Mononuclear cell (primary cell): ENCODE measurements around the gene FOSL1. TPM values are rescaled to one million over a fixed set of nuclear protein-coding genes. Genes with fewer than 3 reads are reported as not detected.

Source experiments
- H3K27me3 ChIP-seq: 2 replicates; pipeline ENCODE4 v1.6.0; 2011; ENCODE audit warnings: low read length, control low read depth; ENCODE audit not compliant: insufficient read depth
- H3K4me1 ChIP-seq: 2 replicates; pipeline ENCODE4 v1.5.1; 2011; ENCODE audit warnings: mild to moderate bottlenecking, low read length, control low read depth; ENCODE audit not compliant: insufficient read depth
- H3K4me3 ChIP-seq: 2 replicates; pipeline ENCODE4 v1.5.1; 2011; ENCODE audit warnings: mild to moderate bottlenecking, low read length, moderate library complexity
- H3K9me3 ChIP-seq: 2 replicates; pipeline ENCODE4 v1.5.1; 2011; ENCODE audit warnings: low read depth, mild to moderate bottlenecking, control low read depth, low read length
- total RNA-seq: library from RNA; depleted of rRNA; stranded (reverse); fragments of >200 nt; gene quantifications from one replicate; pipeline ENCODE4 v1.2.3, GENCODE V29; 2012

FOSL1 gene
- total RNA-seq = 4.0 TPM

DNA sequence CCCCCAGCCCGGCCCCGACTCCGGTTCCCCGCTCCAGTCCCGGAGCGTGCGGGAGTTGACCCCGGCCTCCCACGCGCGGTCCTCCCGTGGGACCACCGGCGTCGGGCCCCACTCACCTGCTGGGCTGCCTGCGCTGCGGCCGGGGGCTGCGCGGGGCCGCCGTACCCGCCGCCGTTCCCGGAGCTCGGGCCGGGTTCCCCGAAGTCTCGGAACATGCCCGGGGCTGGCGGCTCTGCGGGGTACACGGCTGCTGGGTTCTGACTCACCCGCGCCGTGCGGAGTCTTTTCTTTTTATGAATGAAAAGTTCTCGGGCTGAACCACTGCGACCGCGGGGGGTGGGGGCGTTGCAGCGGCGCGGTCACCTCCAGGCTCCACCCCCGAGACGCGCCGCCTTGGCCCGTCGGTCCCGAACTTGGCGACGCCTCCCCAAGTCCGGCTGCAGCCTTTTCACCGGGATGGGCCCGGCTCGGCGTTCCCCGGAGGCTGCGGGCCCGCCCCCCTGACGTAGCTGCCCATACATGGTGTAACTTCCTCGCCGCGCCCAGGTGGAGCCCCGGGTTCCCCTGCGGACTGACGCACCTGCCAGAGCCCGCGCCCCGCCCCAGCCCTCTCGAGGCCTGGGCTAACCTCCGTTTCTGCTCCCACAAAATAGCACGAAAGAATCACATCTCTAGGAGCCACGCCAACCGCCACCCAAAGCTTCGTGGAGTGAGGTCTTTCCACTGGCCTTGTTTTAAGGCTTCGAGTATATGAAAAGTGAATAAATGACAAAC lies at the start of gene FOSL1:
Gene FOSL1, minus strand, starts transcription at position 264 of the 774 bp plus-strand sequence. Its CDS starts 49 bp downstream, at position 215.
- Histone ChIP-seq H3K4me3 (peak within 1 kb of the TSS; percentile 36), H3K4me1 (peaks cover 31% of the 10 kb centered on the region), H3K27me3 (peaks cover 6% of the 10 kb centered on the region), H3K9me3 (no peaks in the 10 kb centered on the region)

DNA sequence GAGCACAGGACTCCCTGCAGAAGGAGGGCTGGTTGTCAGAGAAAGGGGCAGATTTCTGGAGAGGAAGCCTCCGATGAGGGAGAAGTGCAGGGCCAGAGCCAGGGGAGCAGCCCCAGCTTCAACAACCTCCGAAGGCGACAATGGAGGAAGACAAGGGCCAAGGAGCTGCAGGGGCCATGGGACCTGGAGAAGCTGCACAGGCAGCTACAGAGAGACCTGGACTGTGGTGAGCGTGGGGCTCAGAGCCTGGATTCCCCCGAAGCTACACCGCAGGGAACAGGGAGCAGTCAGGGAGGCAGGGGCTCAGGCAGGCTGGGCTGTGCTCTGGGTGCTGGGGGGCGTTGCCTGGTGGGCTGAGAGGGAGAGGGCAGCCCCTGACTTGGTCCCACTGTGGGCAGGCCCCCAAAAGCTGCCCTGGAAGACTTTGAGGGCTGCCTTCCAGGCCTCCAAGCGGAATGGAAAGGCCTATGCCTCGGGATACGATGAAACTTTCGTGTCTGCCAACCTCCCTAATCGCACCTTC lies 47.5 kb upstream of the FOSL1 start:
- Histone ChIP-seq H3K4me1 (no peaks in the 10 kb centered on the region), H3K27me3 (no peaks in the 10 kb centered on the region), H3K9me3 (no peaks in the 10 kb centered on the region), H3K4me3 (no peak overlapping the region)

DNA sequence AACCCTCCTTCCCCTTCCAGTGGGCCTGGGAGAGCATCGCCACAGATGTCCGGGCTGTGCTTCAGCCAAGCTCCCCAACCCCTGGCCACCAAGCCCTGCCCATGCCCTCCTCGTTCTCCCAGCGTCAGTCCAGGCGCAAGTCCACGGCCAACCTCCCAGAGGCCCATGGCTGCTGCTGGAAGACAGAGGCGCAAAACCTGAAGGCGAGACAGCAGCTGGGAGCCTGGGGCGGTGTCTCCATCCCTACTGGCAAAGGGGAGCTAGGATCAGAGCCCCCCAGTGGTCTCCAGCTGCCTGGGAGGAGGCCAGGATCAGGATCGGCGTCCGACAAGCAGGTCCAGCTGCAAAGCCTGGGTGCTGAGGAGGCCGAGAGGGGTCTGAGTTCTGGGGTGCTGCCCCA lies 46.9 kb upstream of the FOSL1 start:
- Histone ChIP-seq H3K4me3 (no peak overlapping the region), H3K27me3 (no peaks in the 10 kb centered on the region), H3K4me1 (peaks cover 3% of the 10 kb centered on the region), H3K9me3 (no peaks in the 10 kb centered on the region)

DNA sequence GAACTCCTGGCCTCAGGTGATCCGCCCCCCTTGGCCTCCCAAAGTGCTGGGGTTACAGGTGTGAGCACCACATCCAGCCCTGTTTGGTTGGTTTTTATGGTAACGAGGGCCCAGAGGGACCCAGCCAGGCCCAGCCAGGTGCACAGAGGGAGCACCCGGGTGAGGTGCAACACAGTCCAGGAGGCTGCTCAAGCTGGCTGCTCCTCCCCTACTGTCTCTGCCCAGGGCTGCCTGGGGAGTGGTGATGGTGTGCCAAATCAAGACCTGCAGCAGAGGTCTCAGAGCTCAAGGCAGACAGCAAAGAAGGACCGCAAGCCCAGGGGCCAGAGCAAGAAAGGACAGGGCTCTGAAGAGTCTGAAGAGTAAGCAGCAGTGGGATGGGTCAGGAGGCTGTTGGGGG lies 46.5 kb upstream of the FOSL1 start:
- Histone ChIP-seq H3K4me3 (no peak overlapping the region), H3K9me3 (no peaks in the 10 kb centered on the region), H3K4me1 (peaks cover 7% of the 10 kb centered on the region), H3K27me3 (no peaks in the 10 kb centered on the region)

DNA sequence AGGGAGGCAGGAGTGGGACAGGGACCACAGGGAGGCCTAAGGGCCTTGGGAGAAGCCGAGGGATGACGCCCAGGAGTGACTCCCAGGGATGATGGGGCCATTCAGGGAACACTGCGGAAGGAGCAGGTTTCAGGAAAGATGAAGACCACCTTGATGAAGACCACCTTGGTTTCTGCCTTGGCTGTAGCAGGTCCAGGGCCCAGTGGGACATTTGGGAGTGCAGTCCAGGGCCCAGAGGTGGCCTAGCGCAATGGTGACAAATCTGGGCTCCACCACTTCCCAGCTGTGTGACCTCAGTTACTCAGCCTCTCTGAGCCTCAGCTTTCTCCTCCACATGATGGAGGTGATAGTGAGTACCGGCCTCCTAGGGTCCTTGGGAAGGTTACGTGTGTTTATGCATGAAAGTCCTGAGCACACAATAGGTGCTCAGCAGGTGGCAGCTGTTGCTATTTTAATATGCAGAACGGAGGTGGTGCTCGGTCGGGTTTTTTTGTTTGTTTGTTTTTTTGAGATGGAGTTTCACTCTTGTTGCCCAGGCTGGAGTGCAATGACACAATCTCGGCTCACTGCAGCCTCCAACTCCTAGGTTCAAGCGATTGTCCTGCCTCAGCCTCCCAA lies 45.9 kb upstream of the FOSL1 start:
- peaks cover 11% of the 10 kb centered on the region for H3K4me1 ChIP-seq
- H3K4me3 ChIP-seq = no peak overlapping the region
- no peaks in the 10 kb centered on the region for H3K27me3 ChIP-seq
- no peaks in the 10 kb centered on the region for H3K9me3 ChIP-seq

DNA sequence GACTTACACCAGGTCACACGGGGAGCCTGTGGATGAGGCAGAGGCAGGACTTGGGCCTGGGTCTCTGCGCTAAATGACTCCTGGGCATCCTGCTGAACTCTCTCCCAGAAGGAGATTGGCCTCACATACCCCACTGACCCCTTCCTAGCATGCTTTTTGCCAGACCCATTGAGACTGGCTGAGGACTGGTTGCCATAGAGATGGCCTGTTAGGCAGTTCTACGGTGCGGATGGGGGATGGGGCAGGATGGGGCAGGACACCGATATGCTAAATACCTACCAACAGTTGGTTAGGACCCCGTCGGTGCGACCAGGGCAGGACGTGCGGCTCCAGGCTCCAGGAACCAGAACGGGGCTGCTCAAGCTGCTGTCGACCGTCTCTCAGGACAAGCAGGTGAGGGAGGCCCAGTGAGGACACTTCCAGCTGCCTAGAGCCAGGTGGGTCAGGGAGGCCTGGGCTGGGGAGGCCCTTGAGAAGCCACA lies 45.3 kb upstream of the FOSL1 start, which contains the start of gene TSGA10IP:
Gene TSGA10IP, plus strand, starts transcription at position 51 of the 482 bp plus-strand sequence. Its CDS starts 196 bp downstream, at position 247.
- H3K4me3 ChIP-seq = no peak within 1 kb of the TSS
- peaks cover 17% of the 10 kb centered on the region for H3K4me1 ChIP-seq
- no peaks in the 10 kb centered on the region for H3K27me3 ChIP-seq
- no peaks in the 10 kb centered on the region for H3K9me3 ChIP-seq

DNA sequence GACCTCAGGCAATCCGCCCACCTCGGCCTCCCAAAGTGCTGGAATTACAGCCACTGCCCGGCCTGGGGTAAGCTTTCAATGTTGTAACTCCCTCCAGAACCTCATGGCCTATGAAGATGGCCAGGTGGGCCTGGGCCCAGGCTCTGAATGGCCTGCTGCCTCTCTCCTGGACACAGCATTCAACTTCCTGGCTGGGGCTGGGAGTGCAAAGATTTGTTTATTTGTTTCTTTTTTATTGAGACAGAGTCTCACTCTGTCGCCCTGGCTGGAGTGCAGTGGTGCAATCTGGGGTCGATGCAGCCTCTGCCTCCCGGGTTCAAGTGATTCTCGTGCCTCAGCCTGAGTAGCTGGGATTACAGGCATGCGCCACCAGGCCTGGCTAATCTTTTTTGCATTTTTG lies 44.6 kb upstream of the FOSL1 start:
- no peak overlapping the region for H3K4me3 ChIP-seq
- H3K4me1 ChIP-seq = peaks cover 18% of the 10 kb centered on the region
- H3K27me3 ChIP-seq = no peaks in the 10 kb centered on the region
- H3K9me3 ChIP-seq = no peaks in the 10 kb centered on the region

DNA sequence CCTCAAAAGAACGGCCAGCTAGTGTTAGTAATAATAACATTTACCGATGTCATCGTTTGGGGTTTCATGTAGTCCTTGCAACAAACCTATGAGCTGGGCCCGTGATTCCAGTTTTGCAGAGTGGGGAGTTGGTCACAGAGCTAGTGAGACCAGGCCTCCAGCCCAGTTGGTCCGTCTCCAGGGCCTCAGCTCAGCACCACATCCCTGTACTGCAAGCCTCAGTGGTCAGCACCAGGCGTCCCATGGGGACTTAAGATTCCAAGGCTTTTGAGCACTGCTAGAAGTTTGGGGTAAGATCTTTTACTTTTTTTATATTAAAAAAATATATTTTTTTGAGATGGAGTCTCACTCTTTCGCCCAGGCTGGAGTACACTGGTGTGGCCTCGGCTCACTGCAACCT lies 44.0 kb upstream of the FOSL1 start:
- Histone ChIP-seq H3K4me3 (no peak overlapping the region), H3K27me3 (no peaks in the 10 kb centered on the region), H3K9me3 (no peaks in the 10 kb centered on the region), H3K4me1 (peaks cover 18% of the 10 kb centered on the region)

DNA sequence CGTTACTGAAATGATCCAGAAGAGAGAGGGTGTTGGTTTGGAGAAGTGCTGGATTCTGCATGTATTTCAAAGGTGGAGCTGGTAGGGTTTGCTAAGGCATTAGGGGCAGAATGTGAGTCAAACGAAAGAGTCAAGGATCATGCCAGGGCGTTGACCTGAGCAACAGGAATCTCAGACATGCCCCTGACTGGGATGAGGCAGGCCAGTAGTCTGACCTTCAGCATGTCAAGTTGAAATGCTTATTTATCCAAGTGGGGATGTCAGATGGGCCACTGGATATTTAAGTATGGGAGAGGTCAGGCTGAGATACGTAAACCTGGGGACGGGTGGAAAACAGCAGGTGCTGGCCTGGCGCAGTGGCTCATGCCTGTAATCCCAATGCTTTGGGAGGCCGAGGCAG lies 42.3 kb upstream of the FOSL1 start:
- Histone ChIP-seq H3K4me1 (peaks cover 18% of the 10 kb centered on the region), H3K27me3 (no peaks in the 10 kb centered on the region), H3K4me3 (no peak overlapping the region), H3K9me3 (no peaks in the 10 kb centered on the region)

DNA sequence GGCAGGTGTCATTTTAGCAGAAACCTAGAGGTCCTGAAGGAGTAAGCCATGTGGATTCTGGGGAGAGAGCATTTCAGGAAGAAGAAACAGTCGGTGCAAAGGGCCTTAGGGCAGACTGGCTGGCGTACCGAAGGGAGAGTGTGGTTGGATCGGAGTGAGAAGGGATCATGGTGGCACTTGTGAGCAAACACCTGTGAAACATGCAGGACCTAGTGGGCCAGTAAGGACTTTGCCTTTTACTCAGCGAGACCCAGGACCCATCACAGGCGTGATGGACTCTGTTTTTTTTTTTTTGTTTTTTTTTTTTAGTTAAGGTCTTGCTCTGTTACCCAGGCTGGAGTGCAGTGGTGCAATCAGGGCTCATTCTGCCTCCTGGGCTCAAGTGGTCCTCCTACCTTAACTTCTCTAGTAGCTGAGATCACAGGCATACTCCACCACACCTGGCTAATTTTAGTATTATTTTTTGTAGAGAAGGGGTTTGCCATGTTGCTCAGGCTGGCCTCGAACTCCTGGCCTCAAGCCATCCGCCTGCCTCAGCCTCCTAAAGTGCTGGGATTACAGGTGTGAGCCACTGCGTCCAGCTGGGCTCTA lies 41.6 kb upstream of the FOSL1 start:
- Histone ChIP-seq H3K4me1 (peaks cover 18% of the 10 kb centered on the region), H3K4me3 (no peak overlapping the region), H3K9me3 (no peaks in the 10 kb centered on the region), H3K27me3 (no peaks in the 10 kb centered on the region)

DNA sequence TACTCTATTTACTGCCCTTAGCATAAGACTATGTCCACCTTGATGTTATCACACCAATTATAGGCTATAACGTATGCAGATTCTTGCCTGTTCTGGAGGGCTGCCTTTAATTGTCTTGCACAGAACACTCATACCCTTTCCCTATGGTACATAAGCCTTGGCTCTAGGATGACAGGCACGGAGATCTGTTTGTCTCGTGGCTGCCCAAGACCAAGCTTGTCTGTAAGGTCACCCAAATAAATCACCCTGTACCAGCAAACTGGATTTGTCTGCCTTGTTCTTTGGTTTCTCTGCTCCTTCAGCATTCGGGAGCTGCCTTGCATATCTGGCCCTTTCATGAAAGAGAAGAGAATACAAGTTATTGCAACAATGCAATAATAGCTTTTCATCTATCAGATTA lies 37.6 kb upstream of the FOSL1 start:
- no peak overlapping the region for H3K4me3 ChIP-seq
- H3K4me1 ChIP-seq = peaks cover 18% of the 10 kb centered on the region
- H3K9me3 ChIP-seq = no peaks in the 10 kb centered on the region
- H3K27me3 ChIP-seq = no peaks in the 10 kb centered on the region

DNA sequence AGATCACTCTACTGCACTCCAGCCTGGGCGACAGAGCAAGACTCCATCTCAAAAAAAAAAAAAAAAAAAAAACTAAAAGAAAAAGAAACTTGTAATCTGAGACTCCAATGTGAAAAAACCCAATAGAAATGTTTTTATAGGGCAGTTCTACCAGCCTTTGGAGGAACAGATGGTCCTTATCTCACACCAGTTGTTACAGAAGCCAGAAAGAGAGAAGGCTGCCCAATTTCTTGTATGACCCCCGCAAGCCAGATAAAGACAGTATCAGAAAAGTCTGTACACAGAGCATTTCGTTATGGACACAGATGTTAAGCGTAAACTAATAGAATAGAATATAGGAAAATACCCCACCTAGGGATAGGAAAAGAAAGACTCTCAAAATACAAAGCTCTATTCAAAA lies 33.8 kb upstream of the FOSL1 start:
- H3K4me1 ChIP-seq = peaks cover 2% of the 10 kb centered on the region
- H3K27me3 ChIP-seq = no peaks in the 10 kb centered on the region
- H3K9me3 ChIP-seq = no peaks in the 10 kb centered on the region
- H3K4me3 ChIP-seq = no peak overlapping the region

DNA sequence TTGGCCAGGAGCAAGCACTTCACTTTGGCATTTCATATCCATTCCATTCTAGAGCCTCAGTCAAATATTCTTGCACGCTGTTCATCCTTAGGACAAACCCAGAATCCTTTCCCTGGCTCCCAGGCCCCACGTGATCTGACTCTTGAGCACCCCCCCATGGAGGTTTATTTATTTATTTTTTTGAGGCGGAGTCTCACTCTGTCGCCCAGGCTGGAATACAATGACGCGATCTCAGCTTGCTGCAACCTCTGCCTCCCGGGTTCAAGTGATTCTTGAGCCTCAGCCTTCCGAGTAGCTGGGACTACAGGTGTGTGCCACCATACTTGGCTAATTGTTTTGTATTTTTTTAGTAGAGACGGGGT lies 32.4 kb upstream of the FOSL1 start:
- H3K9me3 ChIP-seq = no peaks in the 10 kb centered on the region

DNA sequence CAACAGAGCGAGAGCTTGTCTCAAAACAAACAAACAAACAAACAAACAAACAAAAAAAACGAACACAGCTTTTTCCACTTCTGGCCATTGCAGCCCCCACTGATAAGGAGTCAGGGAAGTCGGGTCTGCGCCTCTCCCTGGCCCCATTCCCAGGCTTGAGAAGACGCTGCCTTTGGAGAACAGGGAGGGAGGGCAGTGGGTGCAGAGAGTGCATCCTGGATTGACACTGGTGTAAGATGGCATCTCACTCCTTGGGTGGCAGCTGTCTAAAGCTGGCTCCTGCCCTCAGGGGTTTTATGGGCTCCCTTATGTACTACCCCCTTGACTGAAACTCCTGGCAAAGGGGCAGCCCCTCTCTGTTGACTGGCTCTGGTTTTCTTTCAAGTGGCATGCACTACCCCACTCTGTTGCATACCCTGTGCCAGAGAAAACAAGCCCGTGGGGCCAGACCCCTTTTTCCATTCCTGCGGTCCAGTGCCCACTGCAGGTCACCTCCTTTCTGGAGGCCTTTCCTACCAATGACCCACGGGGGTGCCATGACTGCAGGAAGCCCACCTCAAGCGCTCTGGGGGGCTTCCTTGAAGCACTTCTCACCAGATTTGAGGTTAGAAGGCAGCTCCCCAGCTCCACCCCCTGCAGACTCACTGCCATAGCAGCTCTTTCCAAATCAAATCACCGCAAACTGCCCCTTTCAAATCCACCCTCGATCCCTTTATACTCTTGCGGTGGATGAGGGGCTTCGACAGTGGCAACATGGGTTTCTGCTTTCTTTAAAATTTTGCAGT lies 31.8 kb upstream of the FOSL1 start:
- H3K4me1 ChIP-seq = peaks cover 23% of the 10 kb centered on the region
- H3K27me3 ChIP-seq = no peaks in the 10 kb centered on the region
- H3K4me3 ChIP-seq = no peak overlapping the region
- no peaks in the 10 kb centered on the region for H3K9me3 ChIP-seq

More for the DNA sequence above, 32.4 kb upstream of the FOSL1 start:
- Histone ChIP-seq H3K4me3 (no peak overlapping the region), H3K27me3 (no peaks in the 10 kb centered on the region), H3K4me1 (peaks cover 17% of the 10 kb centered on the region)

DNA sequence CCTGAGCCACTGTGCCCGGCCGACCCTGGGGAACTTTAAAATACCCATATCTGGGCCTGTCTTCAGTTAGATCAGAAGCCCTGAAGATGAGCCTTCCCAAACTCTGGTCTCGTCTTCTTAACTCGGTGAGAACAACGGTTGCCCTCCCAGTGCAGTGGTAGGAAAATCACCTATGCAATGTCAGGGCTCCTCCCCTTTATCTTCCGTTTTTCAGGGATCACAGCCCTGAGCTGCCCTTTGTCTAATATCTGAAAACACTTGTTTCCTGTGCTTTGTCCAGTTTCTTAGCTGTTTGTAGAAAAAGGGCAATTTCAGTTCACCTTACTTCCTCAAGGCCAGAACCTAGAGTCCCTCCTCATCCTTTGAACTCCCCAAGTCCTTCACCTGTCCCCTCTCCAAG lies 28.5 kb upstream of the FOSL1 start:
- H3K4me3 ChIP-seq = no peak overlapping the region
- H3K9me3 ChIP-seq = no peaks in the 10 kb centered on the region
- H3K27me3 ChIP-seq = no peaks in the 10 kb centered on the region
- H3K4me1 ChIP-seq = peaks cover 26% of the 10 kb centered on the region
